Fibroblast of villous mesenchyme (primary cell): ENCODE measurements around the gene SEC23A. TPM values are rescaled to one million over a fixed set of nuclear protein-coding genes. Genes with fewer than 3 reads are reported as not detected.
"Not testable (repeated sequence)": the region's sequence is repeated elsewhere in the genome, so short reads cannot be mapped to it uniquely, and the experiment has no call there.

Experiments
- DNase-seq: peaks from one replicate; pipeline ENCODE4 v3.0.0-alpha.2; 2010; ENCODE audit warnings: low read depth
- H3K4me3 ChIP-seq: 2 replicates; pipeline ENCODE4 v1.5.1; 2011; ENCODE audit warnings: low read depth, mild to moderate bottlenecking, low read length
- total RNA-seq: library from RNA; depleted of rRNA; stranded (reverse); fragments of >200 nt; gene quantifications from 2 replicates; pipeline ENCODE4 v1.2.3, GENCODE V29; 2012
- TF ChIP-seq, protein P1 (sequence below): IDR thresholded peaks from 2 replicates; pipeline ENCODE4 v1.5.1; 2012; ENCODE audit warnings: low read depth, mild to moderate bottlenecking, low read length; ENCODE audit not compliant: insufficient read depth

The SEC23A gene
- total RNA-seq, 1 donor = 548 TPM

DNA sequence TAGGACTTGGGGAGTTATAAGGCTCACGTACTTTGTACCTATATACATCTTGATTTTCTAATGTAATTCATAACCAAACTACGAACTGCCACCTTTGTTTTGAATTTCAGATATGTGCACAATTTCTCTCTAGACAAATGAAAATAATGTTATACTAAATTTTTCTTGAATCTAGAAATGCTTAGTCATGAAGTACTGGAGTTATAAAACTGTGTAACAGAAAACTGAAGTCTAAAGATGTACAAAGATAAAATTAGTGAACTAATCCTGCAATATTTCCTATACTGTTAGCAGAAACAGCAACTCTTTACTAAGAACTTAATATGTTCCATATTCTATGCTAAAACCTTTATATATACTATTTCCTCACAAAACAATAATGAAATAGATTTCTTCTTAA is 15.5 kb downstream of the SEC23A start:
- TF ChIP-seq, protein P1, sequence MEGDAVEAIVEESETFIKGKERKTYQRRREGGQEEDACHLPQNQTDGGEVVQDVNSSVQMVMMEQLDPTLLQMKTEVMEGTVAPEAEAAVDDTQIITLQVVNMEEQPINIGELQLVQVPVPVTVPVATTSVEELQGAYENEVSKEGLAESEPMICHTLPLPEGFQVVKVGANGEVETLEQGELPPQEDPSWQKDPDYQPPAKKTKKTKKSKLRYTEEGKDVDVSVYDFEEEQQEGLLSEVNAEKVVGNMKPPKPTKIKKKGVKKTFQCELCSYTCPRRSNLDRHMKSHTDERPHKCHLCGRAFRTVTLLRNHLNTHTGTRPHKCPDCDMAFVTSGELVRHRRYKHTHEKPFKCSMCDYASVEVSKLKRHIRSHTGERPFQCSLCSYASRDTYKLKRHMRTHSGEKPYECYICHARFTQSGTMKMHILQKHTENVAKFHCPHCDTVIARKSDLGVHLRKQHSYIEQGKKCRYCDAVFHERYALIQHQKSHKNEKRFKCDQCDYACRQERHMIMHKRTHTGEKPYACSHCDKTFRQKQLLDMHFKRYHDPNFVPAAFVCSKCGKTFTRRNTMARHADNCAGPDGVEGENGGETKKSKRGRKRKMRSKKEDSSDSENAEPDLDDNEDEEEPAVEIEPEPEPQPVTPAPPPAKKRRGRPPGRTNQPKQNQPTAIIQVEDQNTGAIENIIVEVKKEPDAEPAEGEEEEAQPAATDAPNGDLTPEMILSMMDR = no peak
- no peak overlapping the region for H3K4me3 ChIP-seq
- DNase-seq = no peak

DNA sequence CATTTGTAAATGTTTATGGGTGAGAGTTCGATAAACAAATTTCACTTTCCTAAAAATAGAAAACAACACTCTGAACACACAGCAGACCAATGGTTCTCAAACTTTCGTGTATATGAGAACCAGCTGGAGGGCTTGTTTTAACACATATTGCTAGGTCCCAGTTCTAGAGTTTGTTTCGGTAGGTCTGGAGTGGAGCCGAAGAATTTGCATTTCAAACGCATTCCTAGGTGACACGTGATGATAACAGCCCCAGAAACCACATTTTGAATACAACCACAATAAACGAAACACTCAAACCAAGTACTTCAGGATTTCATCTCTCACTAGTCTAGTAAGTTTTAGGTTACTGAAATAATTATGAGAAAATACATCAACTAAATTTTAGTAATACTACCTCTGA is 17.1 kb downstream of the SEC23A start:
- H3K4me3 ChIP-seq = no peak overlapping the region
- TF ChIP-seq, protein P1 = no peak
- peak; percentile 34 for DNase-seq

DNA sequence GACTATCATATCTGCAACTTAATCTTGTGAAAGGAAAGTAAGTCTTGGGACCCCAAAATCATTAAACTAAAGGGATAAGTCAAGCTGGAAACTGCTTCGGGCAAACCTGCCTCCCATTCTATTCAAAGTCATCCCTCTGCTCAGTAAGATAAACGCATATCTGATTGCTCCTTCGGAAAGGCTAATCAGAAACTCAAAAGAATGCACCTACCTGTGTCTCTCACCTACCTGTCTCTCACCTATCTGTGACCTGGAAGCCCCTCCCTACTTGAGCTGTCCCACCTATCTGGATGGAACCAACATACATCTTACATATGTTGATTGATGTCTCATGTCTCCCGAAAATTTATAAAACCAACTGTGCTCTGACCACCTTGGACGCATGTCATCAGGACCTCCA is 19.9 kb downstream of the SEC23A start:
- no peak for DNase-seq
- TF ChIP-seq, protein P1 = no peak
- no peak overlapping the region for H3K4me3 ChIP-seq

DNA sequence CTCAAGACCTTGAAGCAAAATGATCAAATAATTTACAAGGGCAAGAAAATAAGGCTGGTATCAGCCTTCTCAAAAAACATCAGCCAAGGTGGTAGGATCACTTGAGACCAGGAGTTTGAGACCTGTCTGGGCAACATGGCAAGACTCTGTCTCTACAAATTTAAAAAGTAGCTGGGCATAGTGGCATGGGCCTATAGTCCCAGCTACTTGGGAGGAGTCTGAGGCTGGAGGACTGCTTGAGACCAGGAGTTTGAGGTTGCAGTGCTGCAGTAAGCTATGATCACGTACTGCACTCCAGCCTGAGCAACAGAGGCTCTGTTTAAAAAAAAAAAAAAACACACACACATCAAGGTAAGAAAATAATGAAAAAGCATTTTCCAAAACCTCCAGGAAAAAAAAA is 22.1 kb downstream of the SEC23A start:
- DNase-seq = no peak
- TF ChIP-seq, protein P1 = no peak
- H3K4me3 ChIP-seq = no peak overlapping the region

DNA sequence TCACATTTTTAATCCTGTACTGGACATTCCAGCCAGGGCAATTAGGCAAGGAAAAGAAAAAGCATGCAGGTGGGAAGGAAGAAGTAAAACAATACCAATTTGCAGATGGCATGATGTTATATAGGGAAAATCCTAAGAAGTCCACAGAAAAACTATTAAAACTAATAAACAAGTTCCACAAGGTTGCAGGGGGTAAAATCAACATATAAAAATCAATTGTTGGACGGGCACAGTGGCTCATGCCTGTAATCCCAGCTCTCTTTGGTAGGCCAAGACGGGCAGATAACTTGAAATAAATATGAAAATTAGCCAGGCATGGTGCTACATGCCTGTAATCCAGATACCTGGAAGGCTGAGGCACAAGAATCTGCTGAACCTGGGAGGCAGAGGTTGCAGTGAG is 31.9 kb downstream of the SEC23A start:
- H3K4me3 ChIP-seq = no peak overlapping the region
- TF ChIP-seq, protein P1 = no peak
- no peak for DNase-seq

DNA sequence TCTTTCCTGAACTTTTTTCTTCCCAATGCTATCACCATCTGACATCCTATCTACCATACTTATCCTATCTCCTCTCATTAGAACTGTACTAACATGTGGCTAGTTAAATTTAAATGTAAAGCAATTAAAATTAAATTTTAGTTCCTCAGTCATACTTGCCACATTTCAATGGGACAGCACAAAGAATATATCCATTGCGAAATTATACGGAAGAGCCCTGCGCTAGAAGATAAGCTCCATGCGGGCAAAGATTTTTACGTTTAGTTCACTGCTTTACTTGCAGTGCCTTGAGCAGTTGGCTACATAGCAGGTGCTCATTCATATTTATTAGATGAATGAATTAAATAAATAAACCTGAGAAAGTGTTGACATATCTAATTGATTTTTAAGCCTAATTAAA is 33.1 kb downstream of the SEC23A start:
- H3K4me3 ChIP-seq = no peak overlapping the region
- TF ChIP-seq, protein P1 = no peak
- no peak for DNase-seq

DNA sequence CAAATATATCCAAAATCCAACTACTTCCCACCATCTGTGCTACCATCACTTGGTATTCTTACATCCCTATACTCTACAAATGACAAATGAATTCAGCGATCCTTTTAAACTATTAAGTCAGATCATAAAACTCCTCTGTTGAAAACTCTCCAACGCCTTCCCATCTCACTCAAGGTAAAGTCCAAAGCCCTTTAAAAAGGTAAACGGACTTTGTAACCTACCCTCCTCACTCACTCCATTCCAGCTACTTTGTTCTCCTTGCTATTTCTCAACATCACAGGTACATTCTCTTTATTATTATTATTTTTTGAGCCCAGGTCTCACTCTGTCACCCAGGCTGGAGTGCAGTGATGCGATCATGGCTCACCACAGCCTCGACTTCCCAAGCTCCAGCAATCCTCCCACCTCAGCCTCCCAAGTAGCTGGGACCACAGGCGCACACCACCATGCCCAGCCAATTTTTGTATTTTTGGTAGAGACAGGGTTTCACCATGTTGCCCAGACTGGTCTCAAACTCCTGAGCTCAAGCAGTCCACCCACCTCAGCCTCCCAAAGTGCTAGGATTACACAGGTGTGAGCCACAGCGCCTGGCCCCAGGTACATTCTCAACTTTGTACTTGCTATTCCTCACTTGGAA is 33.7 kb downstream of the SEC23A start:
- not testable (repeated sequence) for H3K4me3 ChIP-seq, DNase-seq
